SU-DHL-6 (cell line): ENCODE measurements around the gene PPM1H.

Experiments used
- CTCF ChIP-seq: fragments of 200-600 bp; sonication (generic); IDR thresholded peaks from one replicate; pipeline ENCODE4 v1.5.1; 2017; ENCODE audit warnings: antibody characterized with exemption, mild to moderate bottlenecking, low read length, moderate library complexity; ENCODE audit not compliant: insufficient read depth, poor library complexity, severe bottlenecking
- EZH2phosphoT487 ChIP-seq: fragments of 200-600 bp; sonication (generic), shearing (Covaris generic); conservative IDR thresholded peaks from 2 replicates; pipeline ENCODE4 v1.6.1; 2018; ENCODE audit warnings: mild to moderate bottlenecking, antibody characterized with exemption, low read length, moderate library complexity, mixed read lengths

- no peak for TF ChIP-seq EZH2phosphoT487
- TF ChIP-seq CTCF = no peak
Measured at GRCh38 chr12:62907078-62907477, 27.9 kb downstream of the PPM1H start.
